ENCODE data around the gene ASCL5. TPM values are rescaled to one million over a fixed set of nuclear protein-coding genes. Genes with fewer than 3 reads are reported as not detected.

ASCL5 gene
- total RNA-seq, 1 experiment from 2014 or later, result not detected

DNA sequence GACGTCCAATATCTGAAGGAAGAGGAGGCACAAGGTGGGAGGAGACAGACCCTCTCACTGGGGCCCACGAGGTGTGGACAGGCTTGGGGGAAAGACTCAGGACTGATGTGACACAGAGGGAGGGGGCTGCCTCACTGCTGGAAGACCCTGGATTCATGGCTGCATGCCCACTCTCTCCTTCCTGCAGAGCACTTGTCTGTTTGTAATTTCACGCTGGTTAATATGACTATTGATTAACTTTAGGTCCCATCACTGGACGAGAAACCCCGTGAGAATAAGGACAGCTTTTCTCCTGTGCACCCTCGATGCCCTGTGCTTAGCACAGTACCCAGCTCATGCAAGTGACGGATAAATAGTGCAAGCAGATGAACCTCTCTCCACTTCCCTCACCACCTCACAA, 49.9 kb downstream of the ASCL5 start:
- in situ Hi-C loops (cut with HindIII; ENCODE audit: low pct_unique_long_range_greater_than_20kb, low sequenced_read_pairs) (no loop called here), intact Hi-C loops (cut with micrococcal nuclease; ENCODE audit: unreplicated experiment) (no loop called here)
- Histone ChIP-seq H3K27me3 (ENCODE audit: control insufficient read depth, insufficient read depth, low read length) (no peaks in the 10 kb centered on the region), H3K9me3 (ENCODE audit: control insufficient read depth, insufficient read depth, low read depth, low read length) (no peaks in the 10 kb centered on the region), H3K4me3 (ENCODE audit: low read depth in 2 of 2, low read length in 2 of 2) (no peak overlapping the region), H3K27ac (ENCODE audit: low read length) (no peak overlapping the region), H3K4me1 (ENCODE audit: control insufficient read depth, insufficient read depth, low read length) (no peaks in the 10 kb centered on the region), H3K36me3 (ENCODE audit: control insufficient read depth, insufficient read depth, low read length) (no peaks in the 10 kb centered on the region)
- BruUV-seq (replicated peaks), result no TSS peak
- no peak for ATAC-seq
- no peak for DNase-seq (ENCODE audit: low read depth, low spot score)
- no peak for TF ChIP-seq TCF7L2 (IDR thresholded peaks at IDR 0.05; ENCODE audit: low read depth, low read length)
- TF ChIP-seq POLR2AphosphoS5 (IDR thresholded peaks at IDR 0.05; ENCODE audit: low read depth, low read length), result no peak
- POLR2A ChIA-PET, result no interaction called here
- CTCF ChIA-PET, result interaction anchor here (0.6 kb wide), 1 partner anchor 174 kb away, joined by 4 read pairs; no protein-coding TSS in a partner anchor

DNA sequence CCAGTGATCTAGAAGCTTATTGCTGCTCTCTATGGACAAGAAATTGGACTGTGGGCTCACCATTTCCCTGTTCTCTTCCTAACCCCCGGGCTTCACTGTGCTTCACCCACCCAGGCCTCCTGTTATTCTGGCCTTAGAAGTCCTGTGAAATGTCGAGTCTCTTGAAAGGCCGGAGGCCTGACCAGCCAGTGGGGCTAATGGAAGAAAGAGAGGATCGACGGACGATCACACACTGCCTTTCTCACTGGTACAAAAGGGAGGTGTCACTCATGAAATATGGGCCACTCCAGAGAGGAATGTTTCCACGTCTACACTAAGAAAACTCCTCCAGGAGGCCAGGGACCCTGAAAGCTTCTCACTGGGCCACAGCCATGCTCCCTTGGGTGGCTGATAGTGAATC, 50.9 kb downstream of the ASCL5 start:
- intact Hi-C loops (cut with micrococcal nuclease; ENCODE audit: unreplicated experiment), result no loop called here
- TF ChIP-seq, protein P1, sequence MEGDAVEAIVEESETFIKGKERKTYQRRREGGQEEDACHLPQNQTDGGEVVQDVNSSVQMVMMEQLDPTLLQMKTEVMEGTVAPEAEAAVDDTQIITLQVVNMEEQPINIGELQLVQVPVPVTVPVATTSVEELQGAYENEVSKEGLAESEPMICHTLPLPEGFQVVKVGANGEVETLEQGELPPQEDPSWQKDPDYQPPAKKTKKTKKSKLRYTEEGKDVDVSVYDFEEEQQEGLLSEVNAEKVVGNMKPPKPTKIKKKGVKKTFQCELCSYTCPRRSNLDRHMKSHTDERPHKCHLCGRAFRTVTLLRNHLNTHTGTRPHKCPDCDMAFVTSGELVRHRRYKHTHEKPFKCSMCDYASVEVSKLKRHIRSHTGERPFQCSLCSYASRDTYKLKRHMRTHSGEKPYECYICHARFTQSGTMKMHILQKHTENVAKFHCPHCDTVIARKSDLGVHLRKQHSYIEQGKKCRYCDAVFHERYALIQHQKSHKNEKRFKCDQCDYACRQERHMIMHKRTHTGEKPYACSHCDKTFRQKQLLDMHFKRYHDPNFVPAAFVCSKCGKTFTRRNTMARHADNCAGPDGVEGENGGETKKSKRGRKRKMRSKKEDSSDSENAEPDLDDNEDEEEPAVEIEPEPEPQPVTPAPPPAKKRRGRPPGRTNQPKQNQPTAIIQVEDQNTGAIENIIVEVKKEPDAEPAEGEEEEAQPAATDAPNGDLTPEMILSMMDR (IDR thresholded peaks at IDR 0.05), result no peak
- TF ChIP-seq SIN3A (IDR thresholded peaks at IDR 0.05; ENCODE audit: borderline replicate concordance, insufficient read depth, low read depth, low read length) (no peak), REST (IDR thresholded peaks at IDR 0.05; ENCODE audit: insufficient read depth in 1 of 2, low read depth in 2 of 2, low read length in 1 of 2) (no peak), POLR2AphosphoS5 (IDR thresholded peaks at IDR 0.05; ENCODE audit: low read depth, low read length) (no peak)
- in situ Hi-C loops (cut with HindIII; ENCODE audit: low pct_unique_long_range_greater_than_20kb, low sequenced_read_pairs), result no loop called here

GRCh38 chr1:201074018-201074417, 53.0 kb downstream of the ASCL5 start:
- H3K4me1 ChIP-seq (ENCODE audit: control insufficient read depth, insufficient read depth, low read length), result no peaks in the 10 kb centered on the region
- H3K27me3 ChIP-seq (ENCODE audit: control insufficient read depth, insufficient read depth, low read length), result 0 out of 2 replicates have a peak, but pooled peaks cover 5% of the 10 kb centered on the region
- H3K9me3 ChIP-seq (ENCODE audit: control insufficient read depth, insufficient read depth, low read depth, low read length), result no peaks in the 10 kb centered on the region
- ATAC-seq (no peak), DNase-seq (ENCODE audit: low read depth, low spot score) (no peak)
- intact Hi-C loops (cut with micrococcal nuclease; ENCODE audit: unreplicated experiment) (no loop called here), in situ Hi-C loops (cut with HindIII; ENCODE audit: low pct_unique_long_range_greater_than_20kb, low sequenced_read_pairs) (no loop called here)
- ChIA-PET CTCF (no interaction called here), POLR2A (no interaction called here)
- TF ChIP-seq SIN3A (IDR thresholded peaks at IDR 0.05; ENCODE audit: borderline replicate concordance, insufficient read depth, low read depth, low read length) (no peak), REST (IDR thresholded peaks at IDR 0.05; ENCODE audit: insufficient read depth in 1 of 2, low read depth in 2 of 2, low read length in 1 of 2) (no peak), TCF7L2 (IDR thresholded peaks at IDR 0.05; ENCODE audit: low read depth, low read length) (no peak), POLR2AphosphoS5 (IDR thresholded peaks at IDR 0.05; ENCODE audit: low read depth, low read length) (no peak)
- TF ChIP-seq, protein P1 (IDR thresholded peaks at IDR 0.05), result no peak
- no peak overlapping the region for H3K4me3 ChIP-seq (ENCODE audit: low read depth in 2 of 2, low read length in 2 of 2)
- no peaks in the 10 kb centered on the region for H3K36me3 ChIP-seq (ENCODE audit: control insufficient read depth, insufficient read depth, low read length)
- no TSS peak for BruUV-seq (replicated peaks)
- no peak overlapping the region for H3K27ac ChIP-seq (ENCODE audit: low read length)

More for the DNA sequence above, 50.9 kb downstream of the ASCL5 start:
- H3K9me3 ChIP-seq (ENCODE audit: control insufficient read depth, insufficient read depth, low read depth, low read length), result no peaks in the 10 kb centered on the region
- DNase-seq (ENCODE audit: low read depth, low spot score) (no peak), ATAC-seq (no peak)
- CTCF ChIA-PET, result no interaction called here
- 0 out of 2 replicates have a peak, but pooled peaks cover 3% of the 10 kb centered on the region for H3K27me3 ChIP-seq (ENCODE audit: control insufficient read depth, insufficient read depth, low read length)
- POLR2A ChIA-PET, result no interaction called here
- H3K4me1 ChIP-seq (ENCODE audit: control insufficient read depth, insufficient read depth, low read length), result no peaks in the 10 kb centered on the region
- no peaks in the 10 kb centered on the region for H3K36me3 ChIP-seq (ENCODE audit: control insufficient read depth, insufficient read depth, low read length)
- H3K27ac ChIP-seq (ENCODE audit: low read length), result no peak overlapping the region
- H3K4me3 ChIP-seq (ENCODE audit: low read depth in 2 of 2, low read length in 2 of 2), result no peak overlapping the region
- BruUV-seq (replicated peaks), result no TSS peak

All from Panc1 (cell line).